ENCODE results near the gene HPCAL1.

The HPCAL1 gene

GRCh38 chr2:10392951-10393639, 90.4 kb downstream of the HPCAL1 start:
- peak; percentile 50 for DNase-seq

- no peak for DNase-seq
Observed at GRCh38 chr2:10393640-10393982, 90.9 kb downstream of the HPCAL1 start.

- no peak for DNase-seq
Observed at GRCh38 chr2:10395893-10396292, 93.2 kb downstream of the HPCAL1 start.

- no peak for DNase-seq
Observed at GRCh38 chr2:10396464-10396863, 93.8 kb downstream of the HPCAL1 start.

- DNase-seq = no peak
Observed at GRCh38 chr2:10397297-10397875, 94.7 kb downstream of the HPCAL1 start.

- DNase-seq = no peak
Observed at GRCh38 chr2:10397878-10398277, 95.2 kb downstream of the HPCAL1 start.

GRCh38 chr2:10398496-10398895, 95.8 kb downstream of the HPCAL1 start:
- peak; percentile 87 for DNase-seq

- no peak for DNase-seq
Observed at GRCh38 chr2:10399358-10399757, 96.7 kb downstream of the HPCAL1 start.

- no peak for DNase-seq
Observed at GRCh38 chr2:10400002-10400401, 97.3 kb downstream of the HPCAL1 start.

- DNase-seq = peak; percentile 94
Observed at GRCh38 chr2:10400568-10400977, 97.9 kb downstream of the HPCAL1 start.

GRCh38 chr2:10400978-10401951, 98.6 kb downstream of the HPCAL1 start:
- DNase-seq = no peak

- DNase-seq = peak; percentile 53
Observed at GRCh38 chr2:10402062-10402585, 99.4 kb downstream of the HPCAL1 start.

GRCh38 chr2:10402653-10403215, 100.0 kb downstream of the HPCAL1 start:
- DNase-seq = no peak

- no peak for DNase-seq
Observed at GRCh38 chr2:10404324-10405143, 101.8 kb downstream of the HPCAL1 start.

GRCh38 chr2:10405448-10405847, 102.7 kb downstream of the HPCAL1 start:
- DNase-seq = no peak

GRCh38 chr2:10406016-10406415, 103.3 kb downstream of the HPCAL1 start:
- no peak for DNase-seq

GRCh38 chr2:10406491-10407188, 103.9 kb downstream of the HPCAL1 start:
- DNase-seq = no peak

- DNase-seq = no peak
Observed at GRCh38 chr2:10407432-10407831, 104.7 kb downstream of the HPCAL1 start.

- DNase-seq = peak; percentile 81
Observed at GRCh38 chr2:10407841-10408648, 105.3 kb downstream of the HPCAL1 start.

All from suppressor macrophage treated with lipopolysaccharide for 4 hours (primary cell).